DOHH2 (cell line): Measurements from ENCODE around the gene LILRA6.

Source experiments
- H3F3A ChIP-seq: fragments of 200-600 bp; sonication (generic), shearing (Covaris generic); 2 replicates; pipeline ENCODE4 v1.6.0; 2016; ENCODE audit warnings: antibody characterized with exemption, mild to moderate bottlenecking; ENCODE audit not compliant: control insufficient read depth, insufficient read depth
- H3K27ac ChIP-seq: fragments of 200-600 bp; sonication (generic); 2 replicates; pipeline ENCODE4 v1.5.1; 2014; ENCODE audit warnings: low read depth, mild to moderate bottlenecking, low read length, moderate library complexity
- H3K27me3 ChIP-seq: fragments of 200-600 bp; sonication (generic); 2 replicates; pipeline ENCODE4 v1.6.1; 2014; ENCODE audit warnings: mild to moderate bottlenecking, low read length, mixed read lengths; ENCODE audit not compliant: control insufficient read depth
- H3K36me3 ChIP-seq: fragments of 200-600 bp; sonication (generic); 2 replicates; pipeline ENCODE4 v1.6.1; 2014; ENCODE audit warnings: mild to moderate bottlenecking, low read length, moderate library complexity, mixed read lengths; ENCODE audit not compliant: control insufficient read depth
- H3K4me1 ChIP-seq: fragments of 200-600 bp; sonication (generic); 2 replicates; pipeline ENCODE4 v1.6.1; 2014; ENCODE audit warnings: mild to moderate bottlenecking, low read length, mixed read lengths; ENCODE audit not compliant: control insufficient read depth
- H3K4me2 ChIP-seq: fragments of 200-600 bp; sonication (generic); 2 replicates; pipeline ENCODE4 v1.6.0; 2014; ENCODE audit warnings: mild to moderate bottlenecking, low read length, moderate library complexity
- H3K4me3 ChIP-seq: fragments of 200-600 bp; sonication (generic); 2 replicates; pipeline ENCODE4 v1.5.1; 2014; ENCODE audit warnings: mild to moderate bottlenecking, low read length, mixed read lengths
- H3K79me2 ChIP-seq: fragments of 200-600 bp; sonication (generic); 2 replicates; pipeline ENCODE4 v1.6.1; 2014; ENCODE audit warnings: mild to moderate bottlenecking, low read length, mixed read lengths; ENCODE audit not compliant: control insufficient read depth
- H3K9me2 ChIP-seq: fragments of 200-600 bp; sonication (generic); replicated peaks from 2 replicates; pipeline ENCODE4 v1.6.1; 2014; ENCODE audit warnings: mild to moderate bottlenecking, low read length, mixed read lengths; ENCODE audit not compliant: control insufficient read depth
- H3K9me3 ChIP-seq: fragments of 200-600 bp; sonication (generic); 2 replicates; pipeline ENCODE4 v1.6.1; 2014; ENCODE audit warnings: antibody characterized with exemption, low read length, mixed read lengths; ENCODE audit not compliant: control insufficient read depth, insufficient read depth
- H4K20me1 ChIP-seq: fragments of 200-600 bp; sonication (generic); 2 replicates; pipeline ENCODE4 v1.6.0; 2014; ENCODE audit warnings: low read depth, mild to moderate bottlenecking, antibody characterized with exemption, low read length, moderate library complexity; ENCODE audit not compliant: control insufficient read depth, insufficient read depth
- EZH2phosphoT487 ChIP-seq: fragments of 200-600 bp; sonication (generic); IDR thresholded peaks from 2 replicates; pipeline ENCODE4 v1.6.1; 2017; ENCODE audit warnings: borderline replicate concordance, mild to moderate bottlenecking, antibody characterized with exemption, low read length, moderate library complexity, mixed read lengths
- TF ChIP-seq, protein P1 (sequence below): fragments of 200-600 bp; sonication (generic); IDR thresholded peaks from one replicate; pipeline ENCODE4 v1.5.1; 2014; ENCODE audit warnings: antibody characterized with exemption, mild to moderate bottlenecking, low read depth, low read length; ENCODE audit not compliant: poor library complexity, severe bottlenecking

The LILRA6 gene

DNA sequence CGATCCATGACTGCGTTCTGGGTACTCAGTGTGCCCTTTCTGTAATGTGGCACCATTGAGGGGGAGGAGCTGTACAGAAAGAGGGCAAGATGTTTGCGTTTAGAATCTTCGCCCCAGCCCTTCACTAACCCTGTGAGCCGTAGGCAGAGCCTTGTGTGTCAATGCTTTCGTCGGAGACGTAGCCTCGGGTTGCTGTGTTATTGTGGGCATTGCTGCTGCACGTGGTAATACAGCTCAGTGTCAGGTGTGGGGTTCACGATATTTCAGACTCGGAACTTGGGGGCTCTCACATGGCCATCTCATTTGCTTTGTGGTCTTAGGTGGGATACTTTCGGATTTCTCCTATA is 35.8 kb downstream of the LILRA6 start:
- H3K4me3 ChIP-seq = no peak overlapping the region
- no peak for TF ChIP-seq EZH2phosphoT487
- TF ChIP-seq, protein P1, sequence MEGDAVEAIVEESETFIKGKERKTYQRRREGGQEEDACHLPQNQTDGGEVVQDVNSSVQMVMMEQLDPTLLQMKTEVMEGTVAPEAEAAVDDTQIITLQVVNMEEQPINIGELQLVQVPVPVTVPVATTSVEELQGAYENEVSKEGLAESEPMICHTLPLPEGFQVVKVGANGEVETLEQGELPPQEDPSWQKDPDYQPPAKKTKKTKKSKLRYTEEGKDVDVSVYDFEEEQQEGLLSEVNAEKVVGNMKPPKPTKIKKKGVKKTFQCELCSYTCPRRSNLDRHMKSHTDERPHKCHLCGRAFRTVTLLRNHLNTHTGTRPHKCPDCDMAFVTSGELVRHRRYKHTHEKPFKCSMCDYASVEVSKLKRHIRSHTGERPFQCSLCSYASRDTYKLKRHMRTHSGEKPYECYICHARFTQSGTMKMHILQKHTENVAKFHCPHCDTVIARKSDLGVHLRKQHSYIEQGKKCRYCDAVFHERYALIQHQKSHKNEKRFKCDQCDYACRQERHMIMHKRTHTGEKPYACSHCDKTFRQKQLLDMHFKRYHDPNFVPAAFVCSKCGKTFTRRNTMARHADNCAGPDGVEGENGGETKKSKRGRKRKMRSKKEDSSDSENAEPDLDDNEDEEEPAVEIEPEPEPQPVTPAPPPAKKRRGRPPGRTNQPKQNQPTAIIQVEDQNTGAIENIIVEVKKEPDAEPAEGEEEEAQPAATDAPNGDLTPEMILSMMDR = no peak
- peak overlapping the region; percentile 8; the same call in 1 of the 2 replicates for H3K4me2 ChIP-seq
- H3K79me2 ChIP-seq = peaks cover 66% of the 10 kb centered on the region
- no peak overlapping the region for H3K27ac ChIP-seq
- H3K9me2 ChIP-seq = no peaks in the 10 kb centered on the region
- H3K27me3 ChIP-seq = no peaks in the 10 kb centered on the region
- peaks cover 78% of the 10 kb centered on the region for H3F3A ChIP-seq
- H4K20me1 ChIP-seq = peaks cover 45% of the 10 kb centered on the region
- H3K36me3 ChIP-seq = peaks cover 82% of the 10 kb centered on the region
- H3K4me1 ChIP-seq = peaks cover 44% of the 10 kb centered on the region
- no peaks in the 10 kb centered on the region for H3K9me3 ChIP-seq

DNA sequence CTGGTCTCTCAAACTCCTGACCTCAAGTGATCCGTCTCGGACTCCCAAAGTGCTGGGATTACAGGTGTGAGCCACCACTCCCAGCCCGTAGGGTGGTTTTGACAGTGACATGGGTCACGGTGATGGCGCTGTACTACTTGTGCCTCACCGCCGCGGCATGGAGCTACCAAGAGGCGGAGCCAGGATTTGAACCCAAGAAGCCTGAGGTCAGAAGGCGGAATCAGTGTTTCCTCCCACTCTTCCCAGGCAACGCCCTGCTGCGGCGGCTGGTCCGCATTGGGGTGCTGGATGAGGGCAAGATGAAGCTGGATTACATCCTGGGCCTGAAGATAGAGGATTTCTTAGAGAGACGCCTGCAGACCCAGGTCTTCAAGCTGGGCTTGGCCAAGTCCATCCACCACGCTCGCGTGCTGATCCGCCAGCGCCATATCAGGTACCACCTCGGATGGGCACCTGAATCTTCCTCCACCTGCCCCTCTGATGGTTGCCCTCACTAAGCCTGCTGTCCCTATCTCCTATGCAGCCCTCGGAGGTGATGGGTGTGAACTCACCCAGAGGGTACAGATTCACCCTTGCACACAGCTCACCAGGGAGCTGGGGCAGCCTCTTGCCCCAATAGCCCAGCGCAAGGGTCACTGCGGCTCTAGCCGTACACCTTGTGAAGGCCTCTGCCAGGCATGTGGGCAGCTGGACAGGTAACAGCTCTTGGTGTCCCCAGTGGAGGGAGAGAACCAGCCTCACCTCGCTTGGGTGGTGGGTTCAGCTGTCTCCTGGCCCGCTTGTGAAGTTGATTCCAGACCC is 36.4 kb downstream of the LILRA6 start:
- Histone ChIP-seq H3K4me2 (peak overlapping the region; percentile 8; the same call in 1 of the 2 replicates), H4K20me1 (peaks cover 51% of the 10 kb centered on the region), H3K9me2 (no peaks in the 10 kb centered on the region), H3K36me3 (peaks cover 88% of the 10 kb centered on the region), H3K4me1 (peaks cover 47% of the 10 kb centered on the region), H3F3A (peaks cover 83% of the 10 kb centered on the region), H3K27ac (no peak overlapping the region), H3K9me3 (no peaks in the 10 kb centered on the region), H3K27me3 (no peaks in the 10 kb centered on the region), H3K4me3 (no peak overlapping the region), H3K79me2 (peaks cover 71% of the 10 kb centered on the region)
- TF ChIP-seq EZH2phosphoT487 = no peak
- TF ChIP-seq, protein P1 = no peak

DNA sequence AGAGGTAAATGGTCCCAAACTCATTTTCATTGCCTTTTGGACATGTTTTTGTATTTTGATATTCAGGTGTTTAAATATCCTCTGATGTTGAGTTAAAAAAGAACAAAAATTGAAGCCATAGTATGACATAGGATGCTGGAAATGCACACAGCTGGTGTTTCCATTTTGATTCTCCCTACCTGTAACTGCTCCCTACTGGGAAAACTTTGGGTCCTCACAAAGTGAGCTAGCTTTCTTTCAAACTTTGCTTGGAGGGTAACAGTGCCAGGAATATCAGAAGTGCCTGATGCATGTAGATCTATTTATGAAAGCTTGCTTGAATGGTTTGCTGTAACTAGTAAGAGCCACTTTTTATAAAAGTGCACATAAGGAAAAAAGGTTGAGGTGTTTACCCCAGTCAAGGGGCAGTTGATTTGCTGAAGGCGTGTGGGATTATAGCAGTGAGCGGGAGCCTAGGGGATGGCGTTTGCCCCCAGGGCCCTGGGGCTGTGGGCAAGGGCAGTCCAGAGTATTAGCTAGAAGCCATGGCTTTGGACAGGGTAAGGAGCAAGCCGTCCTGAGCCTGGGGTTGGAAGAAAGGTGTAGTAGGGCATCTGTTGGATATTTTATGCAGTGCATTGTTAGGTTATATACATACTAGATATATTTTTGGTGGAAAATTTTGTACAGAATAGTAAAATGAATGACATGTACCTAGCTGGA is 37.7 kb downstream of the LILRA6 start:
- H3K4me2 ChIP-seq = peak overlapping the region; percentile 91
- H3K4me1 ChIP-seq = peaks cover 47% of the 10 kb centered on the region
- peaks cover 78% of the 10 kb centered on the region for H3F3A ChIP-seq
- no peak for TF ChIP-seq EZH2phosphoT487
- TF ChIP-seq, protein P1 = no peak
- H3K9me2 ChIP-seq = no peaks in the 10 kb centered on the region
- H3K9me3 ChIP-seq = no peaks in the 10 kb centered on the region
- peaks cover 82% of the 10 kb centered on the region for H3K79me2 ChIP-seq
- peak overlapping the region; percentile 25 for H3K4me3 ChIP-seq
- H3K27me3 ChIP-seq = no peaks in the 10 kb centered on the region
- H4K20me1 ChIP-seq = peaks cover 53% of the 10 kb centered on the region
- H3K27ac ChIP-seq = no peak overlapping the region
- peaks cover 92% of the 10 kb centered on the region for H3K36me3 ChIP-seq
